H1 (cell line): Measurements from ENCODE around the gene MICU1. TPM values are rescaled to one million over a fixed set of nuclear protein-coding genes. Genes with fewer than 3 reads are reported as not detected.
A peak's percentile ranks its signal among the peaks of the same experiment; 100 is the strongest.

ENCODE experiments used
- CTCF ChIA-PET: fragments of 300-600 bp; sonication (Branson Sonifier 250); formaldehyde crosslinking; loops from one replicate; lab custom pipeline; 2021; ENCODE audit not compliant: partially characterized antibody; lab: Charles Lee
- POLR2A ChIA-PET: fragments of 300-600 bp; sonication (Branson Sonifier 250); formaldehyde crosslinking; loops from one replicate; lab custom pipeline; 2021; ENCODE audit warnings: inconsistent platforms; ENCODE audit not compliant: partially characterized antibody; lab: Charles Lee
- DNase-seq, 2 experiments: peaks; one replicate each; pipeline versions ENCODE4 v3.0.0 to v3.0.0-alpha.2; 2010 to 2022; ENCODE audit warnings: low spot score in 2 of 2, low read depth in 1 of 2, mixed read lengths in 1 of 2
- FAIRE-seq: peaks from 2 replicates; lab custom pipeline; 2011; peaks lifted over from hg19 to GRCh38; lab: Jason Lieb, UNC
- H2AFZ ChIP-seq: 2 replicates; pipeline ENCODE4 v1.8.1; 2012; ENCODE audit warnings: low read length, inconsistent platforms
- H2AK5ac ChIP-seq: 2 replicates; pipeline ENCODE4 v1.6.1; 2013; ENCODE audit warnings: low read depth, low read length
- H2BK120ac ChIP-seq: replicated peaks from 2 replicates; pipeline ENCODE3; 2013; ENCODE audit warnings: low read depth, low read length, inconsistent platforms
- H2BK12ac ChIP-seq: 2 replicates; pipeline ENCODE4 v1.6.1; 2013; ENCODE audit warnings: low read depth, low read length
- H2BK15ac ChIP-seq: 2 replicates; pipeline ENCODE4 v1.6.1; 2013; ENCODE audit warnings: low read length
- H2BK20ac ChIP-seq: 2 replicates; pipeline ENCODE4 v1.6.1; 2013; ENCODE audit warnings: low read length
- H2BK5ac ChIP-seq: 2 replicates; pipeline ENCODE4 v1.6.1; 2013; ENCODE audit warnings: low read depth, low read length
- H3K14ac ChIP-seq: 2 replicates; pipeline ENCODE4 v1.6.1; 2013; ENCODE audit warnings: inconsistent platforms; ENCODE audit not compliant: insufficient read length
- H3K18ac ChIP-seq: 2 replicates; pipeline ENCODE4 v1.6.1; 2013; ENCODE audit warnings: low read length; ENCODE audit errors: extremely low read depth
- H3K23ac ChIP-seq: 2 replicates; pipeline ENCODE4 v1.6.1; 2013; ENCODE audit warnings: inconsistent platforms; ENCODE audit not compliant: insufficient read length
- H3K23me2 ChIP-seq: 2 replicates; pipeline ENCODE4 v1.6.1; 2013; ENCODE audit warnings: low read depth, low read length
- H3K27ac ChIP-seq: 2 replicates; pipeline ENCODE4 v1.6.1; 2011; ENCODE audit warnings: low read depth, low read length, inconsistent platforms
- H3K27me3 ChIP-seq, 4 experiments: replicated peaks in 1 of 4; 1 replicate in 1 of 4; 2 replicates in 3 of 4; pipeline versions ENCODE4 v1.6.1 to v1.8.1; 2011 to 2013; ENCODE audit warnings: low read length in 3 of 4, mild to moderate bottlenecking in 3 of 4, inconsistent platforms in 2 of 4, mixed read lengths in 2 of 4, moderate library complexity in 1 of 4; ENCODE audit not compliant: control insufficient read depth in 3 of 4, insufficient read depth in 3 of 4; ENCODE audit errors: extremely low read depth in 1 of 4
- H3K36me3 ChIP-seq, 4 experiments: 2 replicates each; pipeline versions ENCODE4 v1.6.1 to v1.8.1; 2011 to 2013; ENCODE audit warnings: mild to moderate bottlenecking in 4 of 4, low read length in 3 of 4, moderate library complexity in 2 of 4, control low read depth in 1 of 4, inconsistent platforms in 1 of 4; ENCODE audit not compliant: insufficient read depth in 4 of 4, control insufficient read depth in 2 of 4
- H3K4ac ChIP-seq: replicated peaks from 2 replicates; pipeline ENCODE3; 2013; ENCODE audit warnings: low read length, low read depth, mixed read lengths, inconsistent platforms; ENCODE audit not compliant: insufficient read length
- H3K4me1 ChIP-seq, 4 experiments: replicated peaks in 1 of 4; 1 replicate in 1 of 4; 2 replicates in 3 of 4; pipeline versions ENCODE4 v1.6.1 to v1.8.1; 2011 to 2013; ENCODE audit warnings: low read length in 3 of 4, inconsistent platforms in 2 of 4, mixed read lengths in 1 of 4; ENCODE audit not compliant: insufficient read depth in 4 of 4, control insufficient read depth in 3 of 4
- H3K4me2 ChIP-seq, 2 experiments: 2 replicates each; pipeline versions ENCODE4 v1.6.1 to v1.8.1; 2011 to 2013; ENCODE audit warnings: low read depth in 2 of 2, low read length in 2 of 2, control low read depth in 1 of 2, inconsistent platforms in 1 of 2, mild to moderate bottlenecking in 1 of 2; ENCODE audit not compliant: insufficient read depth in 1 of 2
- H3K4me3 ChIP-seq, 4 experiments: fragments of 200-600, 300-600 bp in 1 of 4; sonication (generic), shearing (Covaris generic), sonication (Bioruptor Twin) in 1 of 4; 2 replicates each; pipeline versions ENCODE4 v1.5.1 to v1.8.1; 2011 to 2016; ENCODE audit warnings: low read length in 4 of 4, low read depth in 3 of 4, control low read depth in 2 of 4, inconsistent platforms in 2 of 4, mild to moderate bottlenecking in 2 of 4, mixed read lengths in 1 of 4, moderate library complexity in 1 of 4; ENCODE audit not compliant: insufficient read depth in 2 of 4; ENCODE audit errors: extremely low read depth in 1 of 4
- H3K56ac ChIP-seq: replicated peaks from 2 replicates; pipeline ENCODE3; 2013; ENCODE audit warnings: low read depth, mild to moderate bottlenecking, mixed read lengths, low read length, inconsistent platforms; ENCODE audit not compliant: insufficient read length
- H3K79me1 ChIP-seq: 2 replicates; pipeline ENCODE4 v1.6.1; 2013; ENCODE audit warnings: low read depth, low read length, control low read depth
- H3K79me2 ChIP-seq, 2 experiments: 2 replicates each; pipeline versions ENCODE4 v1.6.1 to v1.8.1; 2012 to 2013; ENCODE audit warnings: low read length in 2 of 2, mild to moderate bottlenecking in 2 of 2, inconsistent platforms in 1 of 2; ENCODE audit not compliant: insufficient read depth in 2 of 2, control insufficient read depth in 1 of 2
- H3K9ac ChIP-seq, 4 experiments: replicated peaks in 1 of 4; 1 replicate in 1 of 4; 2 replicates in 3 of 4; pipeline versions ENCODE4 v1.6.1 to v1.8.1; 2011 to 2013; ENCODE audit warnings: low read depth in 3 of 4, low read length in 3 of 4, control low read depth in 2 of 4, mild to moderate bottlenecking in 2 of 4, moderate library complexity in 2 of 4, inconsistent platforms in 1 of 4; ENCODE audit errors: extremely low read depth in 1 of 4
- H3K9me3 ChIP-seq, 2 experiments: 2 replicates each; pipeline versions ENCODE4 v1.6.1 to v1.8.1; 2012 to 2013; ENCODE audit warnings: mild to moderate bottlenecking in 2 of 2, moderate library complexity in 2 of 2, control low read depth in 1 of 2, inconsistent platforms in 1 of 2, low read depth in 1 of 2, low read length in 1 of 2, mixed read lengths in 1 of 2; ENCODE audit not compliant: insufficient read depth in 2 of 2
- H4K20me1 ChIP-seq, 2 experiments: replicated peaks in 1 of 2; 2 replicates each; pipeline versions ENCODE3 to v1.8.1; 2011 to 2013; ENCODE audit warnings: inconsistent platforms in 2 of 2, low read length in 2 of 2, mild to moderate bottlenecking in 1 of 2; ENCODE audit not compliant: insufficient read depth in 2 of 2, control insufficient read depth in 1 of 2
- H4K5ac ChIP-seq: 2 replicates; pipeline ENCODE4 v1.6.1; 2013; ENCODE audit warnings: low read length, low read depth, mixed read lengths, inconsistent platforms; ENCODE audit not compliant: insufficient read length
- H4K8ac ChIP-seq: 2 replicates; pipeline ENCODE4 v1.8.0; 2013; ENCODE audit warnings: mild to moderate bottlenecking, moderate library complexity, low read length, inconsistent platforms; ENCODE audit not compliant: insufficient read depth; ENCODE audit errors: extremely low read depth
- H4K91ac ChIP-seq: replicated peaks from 2 replicates; pipeline ENCODE3; 2013; ENCODE audit warnings: low read length, mixed read lengths, inconsistent platforms; ENCODE audit not compliant: insufficient read length
- ASH2L ChIP-seq: fragments of 200-600, 300-600 bp; sonication (generic); IDR thresholded peaks from one replicate; pipeline ENCODE4 v1.7.1; 2017; ENCODE audit warnings: low read length
- ATF2 ChIP-seq: IDR thresholded peaks from 2 replicates; pipeline ENCODE4 v1.6.1; 2012; ENCODE audit warnings: low read length, inconsistent platforms
- CEBPB ChIP-seq: IDR thresholded peaks from 2 replicates; pipeline ENCODE4 v1.6.1; 2012; ENCODE audit warnings: low read depth, low read length
- FOSL1 ChIP-seq: IDR thresholded peaks from 2 replicates; pipeline ENCODE4 v1.6.1; 2011; ENCODE audit warnings: mild to moderate bottlenecking, low read depth, low read length, moderate library complexity; ENCODE audit not compliant: insufficient read depth
- KDM4A ChIP-seq: IDR thresholded peaks from one replicate; pipeline ENCODE4 v1.7.1; 2012; ENCODE audit warnings: low read depth, mild to moderate bottlenecking, moderate library complexity, low read length, inconsistent platforms; ENCODE audit not compliant: severe bottlenecking
- RFX5 ChIP-seq: IDR thresholded peaks from 2 replicates; pipeline ENCODE4 v1.6.1; 2011; ENCODE audit warnings: low read depth, low read length, improper control_type of control experiment, borderline replicate concordance
- SAP30 ChIP-seq: fragments of 300-600 bp; sonication (generic); IDR thresholded peaks from 2 replicates; pipeline ENCODE4 v1.7.1; 2012; ENCODE audit warnings: low read length, moderate library complexity, mild to moderate bottlenecking, inconsistent platforms; ENCODE audit not compliant: insufficient read depth, insufficient replicate concordance
- SIN3A ChIP-seq, 2 experiments: IDR thresholded peaks in 1 of 2; conservative IDR thresholded peaks in 1 of 2; 2 replicates each; pipeline ENCODE4 v1.6.1; 2011 to 2012; ENCODE audit warnings: low read length in 2 of 2, improper control_type of control experiment in 1 of 2, low read depth in 1 of 2, mild to moderate bottlenecking in 1 of 2
- SP4 ChIP-seq: IDR thresholded peaks from 2 replicates; pipeline ENCODE4 v1.6.1; 2012; ENCODE audit warnings: low read length, inconsistent platforms
- TBP ChIP-seq: IDR thresholded peaks from 2 replicates; pipeline ENCODE4 v1.6.1; 2011; ENCODE audit warnings: low read depth, low read length, improper control_type of control experiment
- YY1 ChIP-seq: IDR thresholded peaks from 2 replicates; pipeline ENCODE4 v1.6.1; 2011; ENCODE audit warnings: low read depth, mild to moderate bottlenecking, low read length
- WGBS, 2 experiments: shearing (Covaris generic) in 1 of 2; methylation state at CpG; one replicate each; pipeline versions ENCODE4 v1.1.6 to v1.1.7; 2013 to 2015; ENCODE audit warnings: low lambda C conversion rate in 2 of 2, mixed read lengths in 2 of 2, inconsistent platforms in 1 of 2, low coverage in 1 of 2, missing lambda C conversion rate in 1 of 2; ENCODE audit not compliant: insufficient replicate concordance in 2 of 2, insufficient coverage in 1 of 2, insufficient read length in 1 of 2; ENCODE audit errors: extremely low coverage in 1 of 2, missing lambda C conversion rate in 1 of 2; 5-methylcytosine and 5-hydroxymethylcytosine counted together
- polyA plus RNA-seq, 7 experiments: library from polyadenylated mRNA; depleted of rRNA in 3 of 7; stranded (reverse) in 5 of 7; unstranded in 2 of 7; fragments of >200 nt in 5 of 7; fragments of 200-250 nt in 2 of 7; gene quantifications; 1 replicate in 5 of 7; 2 replicates in 1 of 7; 4 replicates in 1 of 7; pipeline versions ENCODE4 v1.2.1 to v1.2.3, GENCODE V29; 2011 to 2013; ENCODE audit warnings: missing spikeins in 2 of 7, mixed read lengths in 2 of 7
- total RNA-seq: library from RNA; stranded (reverse); fragmentation: NEBNext Ultra II Directional; extraction: Animal tissue kit (Norgen Biotek cat#: 25700); gene quantifications from 2 replicates; pipeline ENCODE4 v1.2.1, GENCODE V29; 2021

Gene MICU1
- total and polyA plus RNA-seq, 2 of the 8 experiments (the other 6 are each of a cell fraction or from before 2014, with no cell fraction given), result 18.0 to 36.7 TPM

- H4K5ac ChIP-seq, result no peak overlapping the region
- no peaks in the 10 kb centered on the region for H3K27me3 ChIP-seq
- WGBS, 2 experiments, result 88% methylated on average over 4 of the region's 4 CpGs; no CpG with 5 or more reads in 1 of the 2 experiments
- H4K91ac ChIP-seq, result no peak overlapping the region
- H3K4me2 ChIP-seq, result no peak overlapping the region
- H3K18ac ChIP-seq, result no peak overlapping the region
- no peak for FAIRE-seq
- no peaks in the 10 kb centered on the region for H3K79me1 ChIP-seq
- no peak overlapping the region for H2AK5ac ChIP-seq
- no peak overlapping the region for H3K56ac ChIP-seq
- no peaks in the 10 kb centered on the region for H3K79me2 ChIP-seq
- no peak overlapping the region for H3K4ac ChIP-seq
- no peaks in the 10 kb centered on the region for H3K23me2 ChIP-seq
- no peak overlapping the region for H3K9ac ChIP-seq
- POLR2A ChIA-PET, result no interaction called here
- H4K20me1 ChIP-seq, result no peaks in the 10 kb centered on the region
- 0 out of 2 replicates have a peak overlapping the region, but pooled peaks have one; percentile 2 for H2AFZ ChIP-seq
- no peak overlapping the region for H3K4me3 ChIP-seq
- H3K9me3 ChIP-seq, result 0 out of 4 replicates have a peak, but pooled peaks cover 0 to 3% of the 10 kb centered on the region in 2 experiments
- H2BK20ac ChIP-seq, result no peak overlapping the region
- no peak overlapping the region for H2BK5ac ChIP-seq
- no peak for DNase-seq
- no peak overlapping the region for H2BK15ac ChIP-seq
- no peak overlapping the region for H2BK12ac ChIP-seq
- CTCF ChIA-PET, result no interaction called here
- no peak overlapping the region for H3K23ac ChIP-seq
- H3K36me3 ChIP-seq, result no peaks in the 10 kb centered on the region
- H3K14ac ChIP-seq, result no peak overlapping the region
- no peak overlapping the region for H2BK120ac ChIP-seq
- H3K4me1 ChIP-seq, result peaks cover 0 to 3% (median 0%) of the 10 kb centered on the region in 4 experiments; a peak in 1 of 7 replicates
- no peak overlapping the region for H4K8ac ChIP-seq
- no peak overlapping the region for H3K27ac ChIP-seq
- TF ChIP-seq CEBPB (no peak), ASH2L (no peak), YY1 (no peak), SIN3A (conservative IDR thresholded peaks at IDR 0.05 in 1 of 2, IDR thresholded peaks at IDR 0.05 in 1 of 2; ENCODE audit: low read depth in 1 of 2, low read length in 2 of 2) (no peak), ATF2 (no peak), TBP (no peak), SP4 (no peak), FOSL1 (no peak), RFX5 (no peak), KDM4A (no peak), SAP30 (no peak)
Measured at GRCh38 chr10:72638586-72639440, 12.9 kb upstream of the MICU1 start.
